GM19025 (cell line): ENCODE data around the gene GP1BA.
"Not testable (repeated sequence)": the region's sequence is repeated elsewhere in the genome, so short reads cannot be mapped to it uniquely, and the experiment has no call there.

Source experiments
- ATAC-seq: cut with Tn5 transposase; IDR thresholded peaks from one replicate; pipeline ENCODE4 v1.9.1; 2021; ENCODE audit warnings: mild to moderate bottlenecking, low read depth, moderate library complexity; ENCODE audit not compliant: unreplicated experiment

The GP1BA gene

DNA sequence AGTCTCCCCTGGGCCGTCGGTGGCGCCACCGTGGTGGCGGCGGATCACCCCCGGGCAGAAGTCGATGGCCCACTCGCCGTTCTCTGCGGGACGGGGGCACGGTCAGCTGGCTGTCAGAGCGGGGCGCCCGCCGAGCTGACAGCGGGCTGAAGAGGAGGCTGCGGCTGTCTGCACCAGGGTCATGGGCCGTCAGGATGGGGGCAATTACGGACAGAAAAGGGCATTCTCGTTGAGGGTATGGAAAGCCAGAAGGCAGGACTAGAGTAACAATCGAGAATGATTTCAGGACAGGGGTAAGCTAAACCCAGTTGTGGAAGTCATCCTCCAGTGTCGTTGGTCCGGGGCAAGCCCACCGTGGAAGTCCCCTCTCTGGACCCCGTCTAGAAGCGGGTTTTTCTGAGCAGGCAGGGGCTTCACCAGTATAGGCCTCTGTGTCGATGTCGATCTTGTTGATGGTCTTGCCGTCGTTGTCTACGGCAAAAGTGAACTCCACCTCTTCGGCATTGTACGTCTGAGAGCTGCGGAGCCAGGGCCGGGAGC lies 30.9 kb upstream of the GP1BA start:
- no peak for ATAC-seq

- no peak for ATAC-seq
Observed at GRCh38 chr17:4901648-4902344, 30.3 kb upstream of the GP1BA start.

- no peak for ATAC-seq
Observed at GRCh38 chr17:4902540-4902939, 29.5 kb upstream of the GP1BA start.

DNA sequence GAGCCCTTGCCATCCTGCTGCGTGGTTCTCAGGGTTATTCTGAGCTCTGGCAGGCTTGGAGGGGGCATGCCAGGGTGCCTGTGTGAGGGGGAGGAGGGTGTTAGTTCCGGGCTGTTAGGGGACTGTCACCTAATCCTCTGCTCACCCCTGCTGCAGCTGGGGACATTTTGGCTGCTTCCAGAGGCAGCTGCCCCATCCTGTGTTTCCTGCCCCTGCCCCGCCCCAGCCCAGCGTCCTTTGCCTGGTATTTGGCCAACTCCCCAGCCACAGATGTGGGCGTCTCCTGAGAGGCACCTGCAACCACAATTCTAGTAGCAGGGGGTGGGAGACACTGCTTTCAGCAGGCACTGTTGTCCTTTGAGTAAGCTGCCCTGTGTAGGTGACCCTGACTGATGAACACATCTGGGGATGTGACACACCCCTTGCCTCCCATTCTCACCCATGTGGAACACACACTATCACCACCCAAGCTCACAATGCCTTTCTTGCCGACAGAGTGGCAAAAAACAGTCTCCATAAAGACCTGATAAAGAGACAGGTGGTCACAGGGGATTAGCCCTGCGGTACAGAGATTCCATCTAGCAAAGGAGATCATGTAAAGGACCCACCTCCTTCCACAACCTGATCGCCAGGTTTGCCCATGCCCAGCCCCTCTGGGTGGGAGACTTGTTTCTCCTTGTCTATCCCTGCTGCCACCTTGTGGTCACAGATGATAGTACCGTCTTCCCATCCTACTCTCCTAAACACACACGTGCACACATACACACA lies 28.8 kb upstream of the GP1BA start, which contains the start of gene CHRNE:
TSS of gene CHRNE (minus strand) at position 48 of the 768 bp plus-strand sequence. CDS start at position 13, 35 bp downstream.
- ATAC-seq: no peak

DNA sequence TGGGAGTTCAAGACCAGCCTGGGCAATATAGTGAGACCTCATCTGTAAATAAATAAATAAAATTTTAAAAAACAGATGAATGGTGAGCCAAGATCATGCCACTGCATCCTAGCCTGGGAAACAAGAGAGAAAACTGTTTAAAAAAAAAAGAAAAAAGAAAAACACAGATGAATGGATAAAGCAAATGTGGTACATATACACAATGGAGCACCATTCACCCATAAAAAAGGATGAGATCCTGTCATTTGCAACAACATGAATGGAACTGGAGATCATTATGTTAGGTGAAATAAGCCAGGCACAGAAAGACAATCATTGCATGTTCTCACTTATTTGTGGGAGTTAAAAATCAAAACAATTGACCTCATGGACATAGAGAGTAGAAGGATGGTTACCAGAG lies 25.4 kb upstream of the GP1BA start:
- not testable (repeated sequence) for ATAC-seq

DNA sequence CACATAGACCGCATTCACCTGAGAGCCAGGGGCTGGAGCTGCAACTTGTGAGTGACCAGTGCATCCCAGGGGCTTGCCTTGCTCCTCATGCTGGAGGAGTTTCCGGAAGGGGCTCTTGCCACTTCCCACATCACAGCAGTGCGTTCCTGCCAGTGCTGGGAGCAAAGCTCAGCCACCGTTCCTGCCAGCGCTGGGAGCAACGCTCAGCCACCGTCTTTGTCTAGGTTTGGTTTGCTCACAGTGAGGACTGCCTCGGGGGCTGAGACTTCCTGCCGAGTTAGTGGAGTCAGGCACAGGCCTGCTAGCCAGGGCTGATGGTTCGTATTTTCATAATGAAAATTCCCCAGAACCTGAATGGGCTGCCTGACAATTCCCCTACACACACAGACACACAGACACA lies 23.8 kb upstream of the GP1BA start:
- no peak for ATAC-seq

GRCh38 chr17:4908711-4909496 lies 23.2 kb upstream of the GP1BA start:
- ATAC-seq: no peak

- no peak for ATAC-seq
Observed at GRCh38 chr17:4913994-4914393, 18.1 kb upstream of the GP1BA start.

GRCh38 chr17:4914551-4914950 lies 17.5 kb upstream of the GP1BA start:
- not testable (repeated sequence) for ATAC-seq

DNA sequence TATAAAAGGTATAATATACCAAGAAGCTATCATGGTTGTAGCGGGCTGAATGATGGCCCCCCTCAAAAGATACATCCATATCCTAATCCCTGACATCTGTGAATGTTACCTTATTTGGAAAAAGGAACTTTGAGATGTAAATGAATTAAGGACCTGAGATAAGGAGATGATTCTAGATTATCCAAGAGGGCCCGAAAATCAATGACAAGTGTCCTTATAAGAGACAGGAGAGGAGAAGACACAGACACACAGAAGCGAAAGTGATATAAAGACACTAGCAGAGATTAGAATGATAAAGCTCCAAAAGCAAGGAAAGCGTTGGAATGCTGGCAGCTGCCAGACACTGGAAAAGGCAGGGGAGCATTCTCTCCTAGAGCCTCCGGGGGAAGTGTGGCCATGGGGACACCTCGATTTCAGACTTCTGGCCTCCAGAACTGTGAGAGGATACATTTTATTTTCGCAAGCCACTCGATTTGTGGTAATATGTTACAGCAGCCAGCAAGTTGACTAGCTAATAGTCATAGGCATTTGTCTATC lies 12.5 kb upstream of the GP1BA start:
- no peak for ATAC-seq

- ATAC-seq: no peak
Observed at GRCh38 chr17:4920351-4921048, 11.6 kb upstream of the GP1BA start.

GRCh38 chr17:4921320-4921719 lies 10.8 kb upstream of the GP1BA start:
- no peak for ATAC-seq

GRCh38 chr17:4926577-4927335 lies 5.3 kb upstream of the GP1BA start:
- not testable (repeated sequence) for ATAC-seq

GRCh38 chr17:4928881-4929280 lies 3.2 kb upstream of the GP1BA start:
- no peak for ATAC-seq

DNA sequence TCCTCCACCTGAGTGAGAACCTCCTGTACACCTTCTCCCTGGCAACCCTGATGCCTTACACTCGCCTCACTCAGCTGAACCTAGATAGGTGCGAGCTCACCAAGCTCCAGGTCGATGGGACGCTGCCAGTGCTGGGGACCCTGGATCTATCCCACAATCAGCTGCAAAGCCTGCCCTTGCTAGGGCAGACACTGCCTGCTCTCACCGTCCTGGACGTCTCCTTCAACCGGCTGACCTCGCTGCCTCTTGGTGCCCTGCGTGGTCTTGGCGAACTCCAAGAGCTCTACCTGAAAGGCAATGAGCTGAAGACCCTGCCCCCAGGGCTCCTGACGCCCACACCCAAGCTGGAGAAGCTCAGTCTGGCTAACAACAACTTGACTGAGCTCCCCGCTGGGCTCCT lies 679 bp downstream of the GP1BA start:
- no peak for ATAC-seq

GRCh38 chr17:4933646-4934045 lies 1.6 kb downstream of the GP1BA start:
- no peak for ATAC-seq

- ATAC-seq: no peak
Observed at GRCh38 chr17:4934173-4934979, 2.3 kb downstream of the GP1BA start.

GRCh38 chr17:4935650-4936049 lies 3.6 kb downstream of the GP1BA start:
- ATAC-seq: no peak
